ENCODE results near the gene RPL36A. TPM values are rescaled to one million over a fixed set of nuclear protein-coding genes. Genes with fewer than 3 reads are reported as not detected.

RPL36A gene
- total RNA-seq, 6 donors from 2014 or later = 165 to 641 (median 228) TPM

- Histone ChIP-seq H3K27me3 (no peaks in the 10 kb centered on the region), H3K4me3 (no peak overlapping the region), H3K27ac (no peak overlapping the region), H3K4me1 (no peaks in the 10 kb centered on the region), H3K9me3 (no peaks in the 10 kb centered on the region), H3K36me3 (peaks cover 0 to 20% (median 2%) of the 10 kb centered on the region in 4 donors)
- TF ChIP-seq POLR2AphosphoS5 (IDR thresholded peaks at IDR 0.05) (no peak), EP300 (IDR thresholded peaks at IDR 0.05) (no peak), POLR2A (IDR thresholded peaks at IDR 0.05) (no peak), CTCF (IDR thresholded peaks at IDR 0.05) (no peak)
- ATAC-seq (ENCODE audit: low FRiP score in 2 of 2) (no peak), DNase-seq (no peak)
- 32 to 54% methylated on average over 4 of the region's 4 CpGs for WGBS, 2 donors
Observed at GRCh38 chrX:101397779-101398178, 7.0 kb downstream of the RPL36A start.

DNA sequence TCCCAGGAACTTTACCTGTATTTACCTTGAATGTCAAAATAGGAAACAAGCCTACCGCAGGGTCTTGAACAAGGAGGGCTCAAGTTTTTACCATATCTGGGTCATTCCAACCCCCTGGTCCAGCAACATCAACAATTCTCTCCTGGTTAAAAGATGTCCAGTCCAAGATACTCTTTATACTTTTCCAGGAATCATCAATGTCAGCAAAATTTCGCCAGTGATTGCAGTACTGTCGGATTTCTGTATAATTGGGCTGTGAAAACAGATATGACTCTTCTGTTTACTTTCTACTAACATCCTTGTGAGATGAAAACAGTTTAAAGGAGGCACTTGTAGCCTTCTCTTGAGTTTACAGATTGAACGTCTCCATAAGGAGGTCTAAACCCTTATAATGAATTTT is 7.9 kb downstream of the RPL36A start:
- WGBS, 2 donors = 80 to 92% methylated on average over 4 of the region's 4 CpGs
- Histone ChIP-seq H3K9me3 (no peaks in the 10 kb centered on the region), H3K27me3 (no peaks in the 10 kb centered on the region), H3K27ac (no peak overlapping the region), H3K4me3 (no peak overlapping the region), H3K36me3 (peaks cover 0 to 21% (median 2%) of the 10 kb centered on the region in 4 donors), H3K4me1 (no peaks in the 10 kb centered on the region)
- ATAC-seq (ENCODE audit: low FRiP score in 2 of 2) (no peak), DNase-seq (no peak)
- TF ChIP-seq POLR2AphosphoS5 (IDR thresholded peaks at IDR 0.05) = no peak

DNA sequence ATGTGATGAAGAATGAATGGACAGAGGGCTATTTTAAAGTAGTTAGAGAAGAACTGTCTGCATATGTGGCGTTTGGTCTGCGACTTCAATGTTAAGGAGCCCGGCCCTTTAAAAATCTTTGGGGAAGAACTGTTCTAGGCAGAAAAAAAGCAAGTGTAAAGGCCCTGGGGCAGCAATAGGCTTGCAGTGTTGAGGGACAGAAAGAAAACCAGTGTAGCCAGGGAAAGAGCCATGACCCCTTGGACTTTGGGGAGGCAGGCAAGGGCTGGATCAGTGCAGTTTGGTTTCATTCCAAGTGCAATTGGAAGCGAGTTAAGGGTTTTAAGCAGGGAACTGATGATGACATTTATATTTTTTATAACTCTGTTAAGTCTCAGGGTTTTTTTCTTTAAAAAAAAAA is 9.0 kb downstream of the RPL36A start:
- H3K4me3 ChIP-seq = no peak overlapping the region
- WGBS, 2 donors = 90 to 91% methylated on average over 4 of the region's 4 CpGs

GRCh38 chrX:101407167-101407747 is 16.4 kb downstream of the RPL36A start:
- DNase-seq = no peak
- Histone ChIP-seq H3K36me3 (peaks cover 0 to 11% (median 0%) of the 10 kb centered on the region in 4 donors), H3K4me3 (peak overlapping the region; percentile 15 to 72 (median 55)), H3K27me3 (no peaks in the 10 kb centered on the region), H3K27ac (peak overlapping the region; percentile 92 to 96 (median 94)), H3K4me1 (peaks cover 5 to 17% (median 13%) of the 10 kb centered on the region in 4 donors), H3K9me3 (no peaks in the 10 kb centered on the region)
- 1 to 32% methylated on average over 14 to 15 of the region's 15 CpGs for WGBS, 2 donors
- no peak for TF ChIP-seq CTCF (IDR thresholded peaks at IDR 0.05)
- TF ChIP-seq EP300 (IDR thresholded peaks at IDR 0.05) = no peak
- TF ChIP-seq POLR2AphosphoS5 (IDR thresholded peaks at IDR 0.05) = no peak
- TF ChIP-seq POLR2A (IDR thresholded peaks at IDR 0.05) = no peak
- peak in 1 of 2 donors; percentile 35 for ATAC-seq (ENCODE audit: low FRiP score in 2 of 2)

More for the DNA sequence above, 9.0 kb downstream of the RPL36A start:
- no peak for DNase-seq
- Histone ChIP-seq H3K9me3 (no peaks in the 10 kb centered on the region), H3K27me3 (no peaks in the 10 kb centered on the region), H3K27ac (no peak overlapping the region), H3K36me3 (peaks cover 0 to 21% (median 2%) of the 10 kb centered on the region in 4 donors), H3K4me1 (no peaks in the 10 kb centered on the region)
- ATAC-seq (ENCODE audit: low FRiP score in 2 of 2) = no peak
- TF ChIP-seq EP300 (IDR thresholded peaks at IDR 0.05) (no peak), POLR2A (IDR thresholded peaks at IDR 0.05) (no peak), CTCF (IDR thresholded peaks at IDR 0.05) (no peak), POLR2AphosphoS5 (IDR thresholded peaks at IDR 0.05) (no peak)

- ATAC-seq (ENCODE audit: low FRiP score in 2 of 2) = peak; percentile 98
- peaks cover 5 to 17% (median 14%) of the 10 kb centered on the region in 4 donors for H3K4me1 ChIP-seq
- peak; percentile 86 to 94 for DNase-seq
- H3K27ac ChIP-seq = peak within 1 kb of the TSS; percentile 92 to 96 (median 94)
- TF ChIP-seq EP300 (IDR thresholded peaks at IDR 0.05) = peak in 3 of 4 donors; percentile 4 to 26 (median 15)
- peak; percentile 86 to 93 for TF ChIP-seq POLR2AphosphoS5 (IDR thresholded peaks at IDR 0.05)
- TF ChIP-seq POLR2A (IDR thresholded peaks at IDR 0.05) = peak in 3 of 4 donors; percentile 39 to 89 (median 81)
- peak in 4 of 6 experiments; percentile 9 to 49 (median 28) for TF ChIP-seq CTCF (IDR thresholded peaks at IDR 0.05)
- H3K36me3 ChIP-seq = peaks cover 0 to 18% (median 0%) of the 10 kb centered on the region in 4 donors
- no peaks in the 10 kb centered on the region for H3K9me3 ChIP-seq
- H3K27me3 ChIP-seq = no peaks in the 10 kb centered on the region
- WGBS, 2 donors = 1 to 41% methylated on average over 22 to 47 of the region's 47 CpGs
- H3K4me3 ChIP-seq = peak within 1 kb of the TSS; percentile 31 to 72 (median 55)
Observed at GRCh38 chrX:101407748-101408531, 17.1 kb downstream of the RPL36A start, which contains the start of the genes GLA and HNRNPH2. TSS of gene GLA (minus strand) at chrX:101407925. CDS start at chrX:101407903, 22 bp downstream. TSS of gene HNRNPH2 (plus strand) at chrX:101408222. CDS start at chrX:101411989, 3,767 bp downstream.

All from upper lobe of left lung (tissue), 6 donors.